MM.1S (cell line): ENCODE data around the gene TMEM123.

Experiments
- CTCF ChIP-seq: fragments of 300-600 bp; sonication (generic); IDR thresholded peaks from 2 replicates; pipeline ENCODE4 v1.5.1; 2016; ENCODE audit warnings: antibody characterized with exemption, low read length, mixed read lengths
- EZH2 ChIP-seq: fragments of 300-600 bp; sonication (generic); optimal IDR thresholded peaks from 2 replicates; pipeline ENCODE3; 2017; ENCODE audit warnings: low read depth, mild to moderate bottlenecking, antibody characterized with exemption, low read length, mixed read lengths

DNA sequence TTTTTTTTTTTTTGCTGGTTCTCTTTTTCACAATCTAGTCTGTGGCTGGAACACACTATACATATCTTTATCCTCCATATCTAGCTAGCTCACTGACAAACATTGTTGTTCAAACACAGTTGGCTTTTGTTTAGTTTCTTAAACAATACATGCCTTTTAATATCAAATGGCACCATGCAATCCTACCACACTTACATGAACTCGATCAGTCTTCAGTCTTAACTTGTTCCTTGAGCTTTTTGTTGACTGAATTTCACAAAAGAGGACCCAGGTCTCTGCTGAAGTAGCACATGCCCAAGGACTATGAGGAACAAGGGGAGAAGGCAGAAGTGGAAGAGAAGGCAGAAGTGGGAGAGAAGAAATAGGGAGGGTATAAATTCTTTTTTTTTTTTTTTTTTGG is 25.5 kb downstream of the TMEM123 start:
- TF ChIP-seq CTCF: no peak
- TF ChIP-seq EZH2: no peak
